ELR (cell line): ENCODE results near the gene RGS6.

Experiments used
- DNase-seq: peaks from one replicate; pipeline ENCODE4 v3.0.0-alpha.2; 2015; ENCODE audit warnings: low read depth

Gene RGS6

DNA sequence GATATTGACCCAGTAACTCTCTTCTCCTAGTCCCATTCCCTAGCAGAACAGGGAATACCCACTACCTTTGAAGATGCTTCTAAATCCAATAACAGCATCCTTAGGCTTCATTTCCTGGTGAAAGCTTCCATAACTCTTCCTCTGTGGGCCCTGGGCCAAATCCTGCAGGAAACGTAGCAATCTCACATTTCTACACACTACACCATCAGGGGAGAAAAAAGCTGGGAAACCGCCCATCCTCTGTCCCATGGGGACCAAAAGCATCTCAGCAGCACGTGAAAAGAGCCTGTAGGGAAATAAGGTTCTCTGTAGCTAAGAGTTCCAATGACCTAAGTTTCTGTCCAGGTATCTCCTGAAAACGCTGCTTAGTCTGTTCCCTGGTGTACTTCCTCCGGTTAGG lies 621.4 kb downstream of the RGS6 start:
- DNase-seq = no peak

DNA sequence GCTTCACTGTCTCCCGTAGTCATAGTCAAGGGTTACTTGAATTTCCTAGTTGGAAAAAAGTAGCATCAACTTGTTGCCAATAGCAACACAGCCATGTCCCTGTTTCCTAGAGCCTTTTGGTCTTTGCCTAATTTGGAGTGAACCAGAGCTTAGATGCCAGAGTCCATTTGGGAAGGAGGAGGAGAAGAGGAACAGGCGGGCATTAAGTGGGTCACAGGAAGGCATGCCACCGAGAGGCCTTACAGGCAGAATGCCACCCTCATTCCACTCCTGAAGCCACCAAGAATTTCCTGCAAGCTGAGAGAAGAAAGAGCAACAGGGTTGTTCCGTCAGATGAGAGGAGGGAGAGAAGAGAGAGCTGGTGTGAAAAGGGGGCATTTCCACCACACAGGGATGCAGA lies 622.2 kb downstream of the RGS6 start:
- no peak for DNase-seq

DNA sequence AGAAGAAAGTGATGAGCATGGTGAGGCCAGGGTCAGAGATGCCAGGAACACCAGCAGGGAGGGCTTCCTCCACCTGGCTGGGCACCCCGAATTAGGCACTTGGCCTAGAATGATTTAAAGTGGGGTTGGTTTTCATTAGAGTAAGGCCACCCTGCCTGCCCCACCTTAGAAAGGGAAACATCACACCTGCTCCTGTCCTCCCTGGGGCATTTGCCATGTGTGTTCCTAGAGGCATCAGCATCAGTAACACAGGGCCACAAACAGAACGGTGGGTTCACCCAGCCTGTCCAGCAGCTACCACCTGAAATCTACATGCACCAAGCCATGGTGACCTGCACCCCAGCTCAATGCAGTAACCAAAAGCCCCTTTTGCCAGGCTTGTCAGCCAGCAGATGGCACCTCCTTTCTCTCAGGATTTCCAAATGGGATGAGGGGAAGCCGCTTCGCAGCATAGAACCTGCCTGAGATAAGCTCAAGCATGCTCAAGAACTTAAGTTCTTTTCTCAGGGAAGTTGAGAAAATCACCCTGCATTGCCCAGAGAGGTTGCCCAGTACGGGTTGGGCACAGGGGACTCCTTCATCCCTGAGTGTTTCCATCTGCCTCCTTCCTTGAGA lies 622.9 kb downstream of the RGS6 start:
- DNase-seq = no peak

DNA sequence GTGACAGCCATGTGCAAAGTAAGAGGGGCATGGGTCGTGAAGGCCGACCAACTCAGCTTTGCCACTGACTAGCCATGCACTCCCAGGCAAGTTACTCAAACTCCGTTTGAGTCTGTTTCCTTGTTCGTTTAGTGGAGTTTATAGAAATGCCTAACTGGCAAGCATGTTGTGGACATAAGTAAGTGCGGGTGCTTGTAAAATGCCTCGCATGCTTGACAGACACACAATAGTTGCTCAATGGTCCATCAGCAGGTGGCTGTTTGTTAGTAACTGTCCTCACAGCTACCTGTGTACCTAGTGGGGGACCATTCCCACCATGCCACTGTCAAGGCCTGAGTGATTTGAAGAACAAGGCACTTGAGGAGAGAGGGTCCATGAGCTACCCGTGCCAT lies 623.4 kb downstream of the RGS6 start:
- no peak for DNase-seq

DNA sequence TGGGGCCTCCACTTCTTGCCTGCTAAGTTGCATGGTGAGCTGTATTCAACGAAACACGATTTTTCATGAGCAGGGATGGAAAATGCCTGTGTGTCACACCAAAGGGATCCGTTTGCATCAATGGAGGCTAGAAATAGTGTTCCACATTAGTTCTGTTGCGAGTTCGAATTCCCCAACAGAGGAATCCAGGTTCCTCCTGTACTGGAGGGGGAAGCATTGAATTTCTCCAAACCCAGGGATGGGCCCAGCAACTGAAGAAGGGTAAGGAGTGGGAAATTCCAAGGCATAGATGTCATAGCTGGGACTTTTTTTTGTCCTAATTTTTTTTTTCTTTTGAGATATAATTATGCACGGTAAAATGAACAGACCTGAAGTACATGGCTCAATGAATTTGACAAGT lies 625.4 kb downstream of the RGS6 start:
- DNase-seq = no peak

DNA sequence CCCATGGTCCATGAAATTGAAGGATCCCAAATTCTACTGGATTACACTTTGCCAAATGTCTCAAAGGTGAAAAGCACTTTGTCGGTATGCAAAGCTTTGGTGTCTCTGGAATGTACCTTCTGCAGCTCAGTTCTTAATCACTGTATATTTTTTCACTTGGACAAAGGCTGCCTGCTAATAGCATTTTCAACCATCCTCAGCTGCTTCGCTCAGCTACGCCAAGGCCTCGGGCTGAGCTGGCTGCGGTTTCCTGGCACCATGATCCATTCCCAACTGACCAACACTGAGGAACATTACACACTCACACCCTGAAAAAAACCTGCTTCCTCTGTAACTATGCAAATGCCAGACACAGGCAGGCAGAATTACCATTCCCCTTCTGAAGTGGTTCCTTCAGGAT lies 626.5 kb downstream of the RGS6 start:
- peak; percentile 90 for DNase-seq

DNA sequence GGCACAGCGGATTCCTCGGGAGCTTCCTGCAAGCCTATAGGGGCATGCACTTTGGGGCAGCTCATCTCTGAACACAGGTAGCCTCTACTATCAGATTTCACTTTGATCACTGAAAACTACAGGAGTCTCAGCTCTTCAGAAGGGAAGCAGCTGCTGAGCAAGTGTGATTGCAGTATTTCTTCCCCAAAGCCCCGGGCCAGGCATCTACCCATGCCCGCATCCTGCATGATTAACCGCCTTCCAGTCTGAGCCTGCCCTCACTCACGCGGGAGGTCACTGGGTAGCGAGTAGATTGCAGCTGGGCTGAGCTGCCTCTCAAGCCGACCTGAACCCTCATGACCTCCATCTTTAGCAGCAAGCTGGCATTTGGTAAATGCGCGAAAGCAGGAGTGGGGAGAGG lies 627.0 kb downstream of the RGS6 start:
- peak; percentile 65 for DNase-seq

DNA sequence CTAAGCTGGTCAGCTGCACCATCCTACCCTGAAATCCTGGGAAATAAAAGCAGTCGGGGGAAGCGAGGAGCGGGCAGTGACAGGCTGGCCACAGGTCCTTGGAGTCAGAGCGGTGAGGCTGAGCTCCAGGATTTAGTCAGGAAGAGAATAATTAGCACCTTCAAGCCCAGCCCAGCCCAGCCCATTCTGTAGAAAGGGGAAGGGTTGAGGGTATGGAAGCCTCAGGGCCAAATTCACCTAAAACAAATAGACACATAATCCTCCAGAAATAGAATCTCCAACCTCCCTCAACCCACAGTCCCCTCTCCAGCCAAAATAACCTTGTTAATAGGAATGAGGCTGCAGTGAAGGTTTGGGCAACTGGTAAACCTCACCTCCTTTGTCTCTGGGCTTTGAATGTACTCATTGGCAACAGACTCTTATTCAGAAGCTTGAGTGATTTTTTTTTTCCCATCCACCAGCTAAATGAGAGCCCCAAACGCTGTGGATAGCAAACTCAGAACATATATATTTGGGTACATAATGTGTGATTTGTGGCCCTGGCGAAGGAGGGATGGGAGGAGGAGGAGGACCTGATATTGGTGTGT lies 627.5 kb downstream of the RGS6 start:
- no peak for DNase-seq

DNA sequence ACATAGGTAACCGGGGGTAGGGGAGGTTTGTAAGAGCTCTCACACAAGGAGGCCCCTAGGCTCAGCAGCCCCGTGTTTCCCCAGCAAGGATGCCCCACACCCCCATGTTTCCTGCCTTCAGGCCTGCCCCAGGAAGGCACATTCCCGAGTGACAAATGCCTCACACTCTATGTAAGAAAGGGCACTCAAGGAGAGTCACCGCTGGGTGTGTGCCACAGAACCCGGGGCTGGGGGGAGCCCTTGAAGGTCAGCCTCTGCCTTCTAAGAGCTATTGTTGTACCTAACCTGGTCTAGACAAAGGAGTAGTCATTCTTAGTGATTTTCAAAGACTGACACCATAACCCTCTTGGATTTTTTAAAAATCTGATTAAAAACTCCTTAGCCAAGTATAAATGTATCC lies 628.1 kb downstream of the RGS6 start:
- peak; percentile 45 for DNase-seq

DNA sequence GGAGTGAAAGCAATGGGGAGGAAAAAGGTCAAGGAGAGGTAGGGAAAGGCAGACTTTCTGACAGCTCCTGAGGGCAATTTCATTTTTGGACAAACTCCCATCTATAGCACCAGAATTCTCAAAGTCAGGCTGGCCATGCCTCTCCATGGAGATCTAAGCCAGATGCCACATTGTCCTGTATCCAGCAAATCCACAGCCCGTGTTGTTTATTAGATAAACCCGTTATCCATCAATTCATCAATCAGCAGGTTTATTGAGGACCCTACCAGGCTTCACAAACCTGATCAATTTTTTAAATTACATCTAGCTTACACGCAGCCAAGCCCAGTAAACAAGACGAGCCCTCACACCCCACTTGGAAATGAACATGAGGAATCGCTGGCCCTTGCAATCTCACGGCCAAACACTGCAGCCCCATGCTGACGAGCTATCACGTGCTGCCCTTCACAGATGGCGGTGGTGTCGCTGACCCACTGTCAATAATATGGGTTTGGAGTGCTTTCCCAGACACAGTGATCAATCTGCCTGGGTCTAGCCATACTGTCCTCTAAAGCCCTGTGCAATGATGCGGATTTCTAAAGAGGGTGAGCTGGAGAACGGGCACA lies 628.8 kb downstream of the RGS6 start:
- no peak for DNase-seq

DNA sequence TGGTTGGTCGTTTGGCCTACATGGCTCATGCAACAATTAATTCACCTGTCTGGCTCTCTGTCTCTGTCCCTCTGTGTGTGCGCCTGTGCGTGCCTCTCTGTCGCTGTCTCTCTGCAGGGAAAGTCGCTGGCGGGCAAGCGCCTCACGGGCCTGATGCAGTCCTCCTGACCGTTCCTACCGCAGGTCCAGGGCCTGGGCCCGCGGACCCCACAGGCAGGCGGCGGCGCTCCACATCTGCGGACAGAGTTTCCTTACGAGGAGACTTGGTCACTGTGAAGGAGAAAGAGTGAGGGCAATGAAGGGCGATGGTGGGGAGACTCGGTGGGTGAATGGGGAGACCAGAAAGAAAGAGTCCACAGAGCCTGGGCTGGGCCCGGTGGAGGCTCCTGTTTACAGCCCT lies 630.1 kb downstream of the RGS6 start:
- DNase-seq = no peak

DNA sequence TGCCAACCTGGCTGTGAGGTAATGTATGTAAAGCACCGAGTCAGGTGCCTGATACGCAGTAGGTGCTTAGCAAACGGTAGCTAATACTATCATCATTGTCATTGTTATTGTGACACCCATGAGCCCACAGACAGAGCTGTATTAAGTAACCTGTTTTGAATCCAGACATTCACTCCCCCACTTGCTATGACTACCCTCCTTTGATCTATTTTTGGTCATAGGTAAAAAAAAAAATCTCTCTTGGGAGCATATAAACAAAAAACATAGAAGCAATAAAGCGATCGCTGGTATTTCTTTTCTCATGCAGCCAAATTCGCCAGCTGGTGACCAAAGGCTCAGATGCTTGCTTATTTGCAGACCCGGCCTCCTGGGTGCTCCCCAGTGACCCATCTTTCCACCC lies 631.4 kb downstream of the RGS6 start:
- DNase-seq = no peak

DNA sequence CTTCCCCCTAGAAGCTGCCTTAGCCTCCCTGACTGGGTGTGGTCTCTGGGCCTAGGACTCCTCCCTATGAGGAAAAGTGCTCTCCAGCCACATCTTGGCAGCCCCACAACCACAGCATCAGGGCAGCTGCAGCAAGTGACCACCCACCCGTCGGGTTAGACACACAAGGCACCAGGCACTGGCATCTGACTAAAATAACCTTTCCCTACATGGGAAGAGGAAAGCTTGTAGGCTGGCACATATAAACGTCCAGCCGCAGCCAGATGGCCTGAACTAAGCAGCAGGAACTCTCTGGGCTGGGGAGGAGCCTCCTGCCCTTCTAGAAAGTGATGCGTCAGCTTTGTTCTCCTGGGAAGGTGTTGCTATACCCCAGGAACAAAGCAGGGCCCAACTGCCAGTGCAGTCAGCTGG lies 632.9 kb downstream of the RGS6 start:
- no peak for DNase-seq

DNA sequence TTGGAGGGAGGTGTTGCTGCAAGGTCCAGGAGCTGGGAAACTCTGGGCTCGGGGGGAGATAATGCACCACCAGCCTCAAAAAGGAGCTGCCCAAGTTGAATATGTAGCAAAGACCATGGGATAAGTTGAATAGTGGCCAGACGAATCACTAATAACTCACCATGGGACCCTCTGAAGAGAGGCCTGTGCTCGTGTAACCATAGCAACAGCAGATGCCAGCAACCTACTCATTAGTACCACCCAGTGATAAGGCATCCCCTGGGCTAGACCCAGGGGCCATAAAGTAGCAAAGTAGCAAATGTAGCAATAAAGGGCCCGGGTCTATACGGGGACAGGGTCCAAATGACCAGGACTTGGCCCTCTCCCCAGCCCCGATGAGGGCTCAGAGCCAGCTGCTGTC lies 633.7 kb downstream of the RGS6 start:
- no peak for DNase-seq

DNA sequence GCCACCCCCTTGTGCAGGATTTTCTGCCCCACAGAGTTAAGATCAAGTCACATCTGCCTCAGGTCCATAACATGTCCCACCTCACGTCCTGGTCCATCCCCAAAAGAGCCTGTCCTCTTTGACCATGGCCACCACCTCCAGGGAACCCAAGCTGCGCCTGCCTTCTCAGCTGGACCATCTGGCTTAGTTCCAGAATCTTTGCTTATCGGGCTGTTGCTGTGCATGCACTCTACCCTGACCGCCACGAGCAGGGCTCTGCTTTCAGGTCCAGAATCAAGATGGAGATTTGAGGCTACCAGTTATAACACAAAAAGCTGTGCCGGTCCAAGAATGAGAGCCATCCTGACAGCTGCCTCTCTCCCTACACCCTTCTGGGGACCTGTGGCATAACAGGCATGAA lies 635.0 kb downstream of the RGS6 start:
- DNase-seq = no peak

DNA sequence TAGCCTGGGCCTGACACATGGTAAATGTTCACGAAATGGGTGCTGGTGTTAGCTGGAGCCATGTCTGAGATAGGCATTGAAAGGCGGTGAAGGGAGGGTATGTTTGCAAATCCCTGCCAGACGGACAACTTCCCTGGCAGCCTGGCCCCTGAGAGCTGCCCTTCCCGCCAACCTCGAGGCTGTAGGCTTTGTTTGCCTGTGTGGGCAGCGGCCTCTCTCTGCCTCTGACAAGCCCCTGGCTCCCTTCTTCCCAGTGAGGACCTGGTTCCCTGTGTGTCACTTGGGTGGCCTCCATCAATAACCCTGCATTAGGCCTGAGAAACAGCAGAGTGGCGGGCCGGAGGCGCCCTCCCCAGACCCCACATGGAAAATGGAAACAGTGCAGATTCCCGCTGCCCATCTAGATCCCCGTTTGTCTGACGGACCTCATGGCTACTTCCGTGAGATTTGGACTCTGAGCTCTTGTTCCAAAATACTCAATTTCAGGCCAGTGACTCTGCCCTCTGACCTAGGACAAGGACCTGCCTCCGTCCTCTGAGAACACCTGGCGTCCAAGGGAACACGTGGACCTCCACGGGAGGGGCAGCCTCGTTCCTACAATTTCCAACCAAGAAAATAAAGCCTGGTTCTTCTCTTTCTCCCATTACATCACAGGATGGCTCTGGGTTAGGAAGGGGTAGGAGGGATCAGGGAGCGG lies 636.2 kb downstream of the RGS6 start:
- DNase-seq = no peak

DNA sequence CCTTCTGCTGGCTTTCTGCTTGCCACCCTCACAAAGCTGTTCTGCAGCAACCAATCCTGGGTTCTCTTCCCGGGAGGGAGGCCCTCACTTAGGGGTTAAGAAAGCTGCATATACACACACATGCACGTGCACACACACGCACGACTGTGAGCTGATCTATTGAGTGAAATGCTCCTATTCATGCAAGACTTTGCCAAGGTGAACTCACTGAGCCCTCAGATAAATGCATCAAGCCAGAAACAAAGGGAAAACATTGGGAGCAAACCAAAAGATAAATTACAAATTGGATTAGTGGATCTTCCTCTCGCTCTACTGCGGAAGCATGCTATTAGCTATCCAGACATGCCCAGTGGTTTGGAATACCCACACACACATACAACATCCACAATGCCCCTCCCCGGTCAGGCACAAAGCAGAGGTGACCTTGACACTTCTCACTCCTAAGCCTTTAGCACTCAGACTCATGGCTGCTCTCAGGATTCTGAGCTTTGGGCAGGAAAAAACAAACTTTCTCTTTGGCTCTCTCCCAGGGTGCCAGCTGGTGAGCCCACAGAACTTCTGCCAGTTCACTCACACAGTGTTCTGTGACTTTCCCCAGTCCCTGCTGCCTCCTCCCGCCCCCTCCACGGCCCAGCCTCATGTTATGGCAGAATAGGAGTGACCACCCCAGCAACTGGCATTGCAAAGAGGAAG lies 641.6 kb downstream of the RGS6 start:
- DNase-seq = no peak

DNA sequence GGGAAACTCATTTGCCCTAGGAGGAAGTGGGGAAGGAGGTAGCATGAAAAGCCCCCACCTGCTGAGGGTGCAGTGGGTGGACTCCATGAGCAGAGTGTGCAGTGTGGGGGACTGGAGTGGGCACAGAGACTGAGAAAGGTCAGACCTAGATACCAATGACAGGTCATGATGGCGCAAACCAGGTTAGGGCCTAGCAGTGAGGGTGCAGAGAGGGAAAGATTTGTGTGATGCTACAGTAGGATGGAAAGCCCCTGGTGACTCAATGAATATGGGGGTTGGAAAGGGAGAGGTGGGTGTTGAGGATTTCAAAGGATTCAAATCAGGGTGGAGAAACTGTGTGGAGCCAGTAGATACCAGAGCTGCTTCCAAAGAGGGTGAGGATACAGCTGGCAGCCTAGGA lies 642.5 kb downstream of the RGS6 start:
- no peak for DNase-seq

DNA sequence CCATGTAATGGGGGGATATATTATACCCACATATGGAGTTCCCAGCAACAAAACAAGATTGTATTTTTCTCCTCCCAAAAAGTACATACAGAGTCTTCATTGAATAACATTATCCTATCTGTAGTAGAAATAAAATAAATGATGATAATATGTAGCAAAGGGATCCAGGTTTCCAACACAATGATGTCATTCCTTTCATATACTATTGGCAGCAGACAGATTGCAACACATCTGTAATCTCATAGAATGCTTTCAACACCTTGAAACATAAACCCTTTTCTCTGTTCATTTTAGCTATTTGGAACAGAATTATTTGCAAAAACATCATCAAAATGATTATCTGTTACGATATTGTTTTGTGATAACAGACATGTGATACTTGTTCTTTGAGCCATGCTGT lies 644.0 kb downstream of the RGS6 start:
- no peak for DNase-seq

DNA sequence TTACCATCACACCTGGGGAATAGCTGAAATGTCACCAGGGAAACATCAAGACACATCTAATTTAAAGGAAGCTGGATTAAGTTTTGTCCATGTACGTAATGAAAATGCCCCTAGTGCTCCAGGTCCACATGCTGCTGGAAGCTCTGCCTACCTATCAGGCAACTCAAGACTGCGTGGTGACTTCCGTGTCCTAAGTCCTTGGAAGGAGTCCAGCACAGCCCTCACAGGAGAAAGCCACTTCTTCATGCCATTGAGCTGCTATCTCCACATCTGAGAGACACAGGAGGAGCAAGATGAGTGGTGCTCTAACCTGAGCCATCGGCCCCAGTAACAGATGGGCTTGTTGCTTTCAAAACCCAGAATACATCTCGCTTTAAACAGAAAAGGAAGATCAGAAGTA lies 645.3 kb downstream of the RGS6 start:
- no peak for DNase-seq

DNA sequence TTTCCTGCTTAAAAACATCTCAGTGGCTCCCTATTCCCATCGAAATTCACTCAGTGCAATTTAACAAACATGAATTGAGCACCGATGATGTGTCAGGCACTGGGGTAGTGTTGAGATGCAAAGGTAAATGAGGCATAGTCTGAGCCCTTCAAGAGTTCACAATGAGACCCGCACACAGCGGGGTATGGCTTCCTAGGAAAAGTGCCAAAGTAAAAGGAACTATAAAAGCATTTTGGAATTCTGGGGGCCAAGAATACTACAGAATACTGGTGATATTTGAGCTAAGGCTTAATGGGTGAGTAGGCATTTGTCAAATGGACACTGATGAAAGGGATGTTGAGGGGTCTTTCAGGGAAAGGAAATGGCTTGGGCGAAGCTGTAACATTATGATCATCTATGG lies 646.3 kb downstream of the RGS6 start:
- DNase-seq = no peak

DNA sequence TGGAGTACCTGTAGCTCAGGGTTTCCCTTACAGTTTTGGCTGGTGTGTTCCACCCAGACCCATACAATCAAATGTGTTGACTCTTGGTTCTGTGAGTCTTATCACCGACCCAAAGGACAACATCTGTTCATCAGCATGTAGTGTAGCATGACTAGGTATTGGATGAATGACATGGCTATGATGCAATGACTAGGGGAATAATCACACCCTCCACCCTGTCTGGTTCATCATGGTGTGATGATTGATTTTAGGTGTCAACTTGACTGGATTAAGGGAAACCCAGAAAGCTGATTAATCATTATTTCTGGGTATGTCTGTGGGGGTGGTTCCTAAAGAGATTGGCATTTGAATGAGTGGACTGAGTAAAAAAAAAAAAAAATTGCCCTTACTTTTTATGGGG lies 650.4 kb downstream of the RGS6 start:
- no peak for DNase-seq
